ENCODE data around the gene EXOC1L.

The EXOC1L gene, protein sequence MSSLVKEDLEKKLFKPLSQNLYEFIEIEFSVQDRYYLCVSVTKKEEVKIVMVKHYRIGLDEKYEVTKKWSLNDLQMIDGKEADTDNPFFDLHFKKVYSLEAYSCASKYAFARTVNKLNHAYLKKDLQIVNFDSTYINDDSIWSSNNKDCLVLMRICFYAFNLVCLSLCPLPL

GRCh38 chr4:55819634-55820033 is at the start of gene EXOC1L:
EXOC1L (plus strand) TSS chr4:55819790; CDS start chr4:55820027, 237 bp downstream.
- peak in 5 of 58 donors; percentile 0 to 6 (median 3) for DNase-seq

DNA sequence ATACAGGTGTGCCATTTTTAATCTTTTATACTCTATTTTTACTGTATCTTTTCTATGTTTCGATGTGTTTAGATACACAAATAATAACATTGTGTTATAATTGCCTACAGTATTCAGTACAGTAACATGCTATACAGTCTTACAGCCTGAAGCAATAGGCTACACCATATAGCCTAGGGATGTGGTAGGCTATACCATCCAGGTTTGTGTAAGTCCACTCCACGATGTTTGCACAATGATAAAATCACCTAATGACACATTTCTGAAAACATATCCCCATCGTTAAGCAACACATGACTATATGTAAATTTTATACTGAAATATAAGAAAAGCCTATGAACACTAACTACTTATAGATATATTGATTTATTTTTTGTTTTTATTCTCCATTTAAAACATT is 48.9 kb upstream of the EXOC1L start:
- DNase-seq, result no peak

DNA sequence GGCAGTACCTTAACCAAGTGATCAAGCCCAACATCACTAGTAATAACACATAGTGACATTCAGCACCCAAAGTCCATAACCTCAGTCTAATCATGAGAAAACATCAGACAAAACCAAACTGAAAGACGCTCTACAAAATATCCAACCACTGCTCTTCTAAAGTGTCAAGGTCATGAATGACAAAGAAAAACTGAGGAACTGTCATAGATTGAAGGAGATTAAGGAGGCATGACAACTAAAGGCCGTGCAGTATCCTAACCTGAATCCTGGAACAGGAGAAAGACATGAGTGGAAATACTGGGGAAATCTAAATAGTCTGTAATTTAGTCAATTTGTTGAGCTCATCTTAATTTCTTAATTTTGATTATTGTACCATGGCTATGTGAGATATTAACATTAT is 38.2 kb upstream of the EXOC1L start:
- no peak for DNase-seq

GRCh38 chr4:55781812-55782211 is 37.8 kb upstream of the EXOC1L start:
- no peak for DNase-seq

GRCh38 chr4:55783584-55783983 is 36.0 kb upstream of the EXOC1L start:
- no peak for DNase-seq

GRCh38 chr4:55784747-55785146 is 34.8 kb upstream of the EXOC1L start:
- no peak for DNase-seq

GRCh38 chr4:55791666-55792065 is 27.9 kb upstream of the EXOC1L start:
- DNase-seq, result no peak

DNA sequence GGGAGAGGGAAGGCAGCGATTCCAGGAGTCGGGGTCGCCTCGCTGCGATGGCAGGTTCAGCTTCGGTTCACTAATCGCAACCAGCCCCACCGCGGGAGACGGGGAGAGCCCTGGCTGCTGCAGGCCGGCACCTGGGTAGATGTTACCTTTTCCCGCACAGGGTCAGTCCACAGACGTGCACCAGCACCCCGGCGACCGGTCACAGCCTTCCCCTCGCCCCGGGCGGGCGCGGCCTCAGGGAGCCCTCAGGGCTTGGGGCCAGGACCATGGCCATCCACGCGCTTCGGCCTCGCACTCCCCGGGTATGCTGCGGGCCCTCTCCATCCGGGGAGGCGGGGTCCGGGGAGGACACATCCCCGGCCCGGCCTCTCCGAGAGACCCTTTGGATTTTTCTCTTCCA is 26.1 kb upstream of the EXOC1L start:
- DNase-seq, result no peak

- no peak for DNase-seq
Measured at GRCh38 chr4:55794053-55794452, 25.5 kb upstream of the EXOC1L start.

DNA sequence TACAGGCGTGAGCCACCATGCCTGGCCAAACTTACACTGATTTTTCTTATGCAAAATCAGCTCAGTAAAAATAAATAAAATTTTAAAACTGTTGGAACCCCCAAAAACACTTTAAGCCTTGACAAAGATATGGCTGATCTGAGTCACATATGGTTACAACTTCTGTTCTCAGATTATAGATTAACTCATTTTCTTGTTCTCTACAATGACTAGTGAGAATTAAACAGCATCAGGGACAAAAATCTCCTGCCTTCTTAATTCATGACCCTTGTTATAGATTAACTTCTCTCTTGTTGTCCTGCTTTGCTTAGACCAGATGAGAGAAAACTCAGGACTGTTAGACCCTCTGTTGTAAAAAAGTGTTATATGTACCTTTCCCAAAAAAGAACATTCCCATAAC is 24.2 kb upstream of the EXOC1L start:
- no peak for DNase-seq

- DNase-seq, result peak in 1 of 58 donors; percentile 3
Measured at GRCh38 chr4:55801498-55801897, 18.1 kb upstream of the EXOC1L start.

GRCh38 chr4:55807556-55807955 is 12.0 kb upstream of the EXOC1L start:
- no peak for DNase-seq

DNA sequence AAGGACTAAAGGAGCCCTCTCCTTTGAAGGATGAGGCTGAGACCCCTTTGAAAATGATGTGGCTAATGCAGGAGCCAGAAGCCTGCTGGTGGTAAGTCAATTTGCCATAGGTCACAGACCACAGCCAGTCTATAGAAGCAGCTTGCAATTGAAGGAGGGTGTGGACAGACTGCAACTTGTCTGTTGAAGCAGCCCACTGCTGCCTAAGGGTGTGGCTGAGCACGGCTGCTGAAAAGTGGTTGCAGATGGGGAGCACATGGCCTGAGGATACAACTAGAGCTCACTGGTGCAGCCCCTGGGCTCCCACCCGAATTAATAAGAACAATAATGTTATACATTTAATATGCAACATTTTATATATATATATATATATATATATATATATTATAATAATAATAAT is 11.4 kb upstream of the EXOC1L start:
- no peak for DNase-seq

GRCh38 chr4:55808632-55809031 is 11.0 kb upstream of the EXOC1L start:
- no peak for DNase-seq

GRCh38 chr4:55817691-55818090 is 1.9 kb upstream of the EXOC1L start:
- no peak for DNase-seq

GRCh38 chr4:55820279-55820678 is 689 bp downstream of the EXOC1L start:
- no peak for DNase-seq

DNA sequence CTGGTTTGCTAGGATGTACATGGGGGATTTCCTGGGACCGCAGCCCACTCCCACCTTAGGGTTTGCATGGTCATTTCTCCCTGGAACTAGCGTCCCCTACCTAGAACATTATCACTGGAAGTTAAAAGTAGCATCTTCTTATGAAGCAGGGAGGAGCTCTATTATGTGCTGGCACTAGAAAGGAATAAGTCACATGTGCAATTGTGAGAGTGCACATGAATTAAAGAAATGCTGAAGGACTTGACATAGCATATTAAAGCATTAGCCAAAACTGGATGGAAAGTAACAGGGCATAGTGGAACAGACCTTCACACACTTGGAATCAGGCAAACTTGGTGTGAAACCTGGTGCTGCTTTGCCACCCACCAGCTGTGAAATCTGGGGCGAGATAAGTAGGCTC is 2.7 kb downstream of the EXOC1L start:
- DNase-seq, result no peak

GRCh38 chr4:55824865-55825264 is 5.3 kb downstream of the EXOC1L start:
- no peak for DNase-seq

DNA sequence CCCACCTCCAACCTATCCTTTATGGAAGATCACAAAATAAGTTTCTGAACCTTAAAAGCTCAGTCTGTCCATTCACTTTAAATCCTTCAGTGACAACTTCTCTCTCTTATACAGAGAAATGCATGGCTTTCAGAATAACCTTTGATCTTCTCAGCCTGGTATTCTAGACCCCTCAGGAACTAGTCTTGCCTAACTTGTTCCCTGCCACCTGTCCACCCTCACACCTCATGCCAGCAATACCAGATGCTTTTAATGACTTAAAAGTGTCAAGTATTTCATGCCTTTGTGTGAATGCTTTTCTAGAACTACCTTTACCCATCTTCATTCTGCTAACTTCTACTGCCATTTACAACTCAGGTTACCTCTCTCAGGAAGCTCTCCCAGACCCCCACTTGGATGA is 7.4 kb downstream of the EXOC1L start:
- DNase-seq, result no peak

DNA sequence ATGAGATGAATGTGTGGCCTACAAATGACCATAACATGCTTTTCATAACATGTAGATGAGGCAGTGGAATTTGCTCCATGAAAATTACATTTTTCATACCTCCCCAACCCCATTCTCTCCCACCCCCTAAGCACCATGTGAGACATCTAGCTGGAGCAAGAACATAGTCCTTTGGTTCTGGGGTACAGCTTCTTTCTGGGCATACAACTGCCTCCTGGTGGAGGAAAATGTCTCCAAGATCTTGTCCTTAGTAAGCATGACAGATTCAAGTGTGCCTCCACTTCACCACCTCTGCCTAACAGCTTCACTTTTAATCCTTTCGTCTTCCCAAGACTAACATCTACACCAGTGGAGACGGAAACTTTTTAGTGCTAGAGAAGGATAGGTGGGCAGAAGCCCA is 8.0 kb downstream of the EXOC1L start:
- DNase-seq, result no peak

DNA sequence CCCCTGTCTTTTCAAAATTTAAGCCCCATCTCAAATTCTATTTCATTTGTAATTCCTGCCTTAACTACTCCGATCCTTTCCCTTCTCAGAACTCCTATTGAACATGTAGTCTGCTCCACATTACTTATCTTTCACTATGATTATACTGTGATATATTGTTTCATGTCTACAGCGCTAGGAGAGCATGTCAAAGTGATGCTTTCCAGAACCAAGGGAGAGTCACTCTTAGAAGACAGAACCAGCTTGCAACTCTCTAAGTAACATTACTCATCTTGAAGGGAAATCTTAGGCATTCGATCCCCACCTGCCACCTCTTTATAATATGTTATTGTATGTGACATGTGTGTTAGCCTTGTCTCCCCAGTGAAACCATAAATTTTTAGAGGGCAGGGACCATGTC is 10.5 kb downstream of the EXOC1L start:
- no peak for DNase-seq

- no peak for DNase-seq
Measured at GRCh38 chr4:55830716-55831115, 11.1 kb downstream of the EXOC1L start.

- DNase-seq, result no peak
Measured at GRCh38 chr4:55834086-55834795, 14.7 kb downstream of the EXOC1L start.
